GM12891 (cell line): ENCODE results near the gene CLEC4A.
"Not testable (repeated sequence)": the region's sequence is repeated elsewhere in the genome, so short reads cannot be mapped to it uniquely, and the experiment has no call there.

Experiments used
- POLR2A ChIP-seq: IDR thresholded peaks from 2 replicates; pipeline ENCODE4 v1.6.1; 2011; ENCODE audit warnings: low read depth, low read length, control low read depth
- POLR2AphosphoS5 ChIP-seq: IDR thresholded peaks from 2 replicates; pipeline ENCODE4 v1.6.1; 2011; ENCODE audit warnings: low read depth, low read length, control low read depth

GRCh38 chr12:8134398-8134930 lies 11.0 kb downstream of the CLEC4A start:
- TF ChIP-seq POLR2A, POLR2AphosphoS5: not testable (repeated sequence)
